Natural killer cell treated with Interleukin-12 subunit alpha and Interleukin-12 subunit beta and Interleukin-15 and Interleukin-18, amount 100 ng/mL, for 72 hours (primary cell): ENCODE results near the gene MUC5B. TPM values are rescaled to one million over a fixed set of nuclear protein-coding genes. Genes with fewer than 3 reads are reported as not detected.
A peak's percentile ranks its signal among the peaks of the same experiment; 100 is the strongest.
"Not testable (repeated sequence)": the region's sequence is repeated elsewhere in the genome, so short reads cannot be mapped to it uniquely, and the experiment has no call there.

Experiments
- ATAC-seq, 2 donors: fragments of 150-1000 bp; cut with Tn5 transposase in 1 of 2; sonication (Bioruptor Pico), chemical (Tn5 transposase) in 1 of 2; 2 replicates each; pipeline ENCODE4 v1.10.0; 2021
- DNase-seq: peaks from one replicate; pipeline ENCODE4 v3.0.0; 2022; ENCODE audit warnings: low spot score
- H3K27ac Mint-ChIP-seq, 2 donors: 1 replicate in 1 of 2; 2 replicates in 1 of 2; pipeline ENCODE4 v1.8.0; 2022; ENCODE audit warnings: mixed read lengths in 2 of 2, mild to moderate bottlenecking in 1 of 2, moderate library complexity in 1 of 2
- H3K27me3 Mint-ChIP-seq, 2 donors: 1 replicate in 1 of 2; 2 replicates in 1 of 2; pipeline ENCODE4 v1.8.0; 2022; ENCODE audit warnings: mixed read lengths in 2 of 2
- H3K36me3 Mint-ChIP-seq: one replicate; pipeline ENCODE4 v1.8.0; 2022; ENCODE audit warnings: mixed read lengths
- H3K4me1 Mint-ChIP-seq, 2 donors: 1 replicate in 1 of 2; 2 replicates in 1 of 2; pipeline ENCODE4 v1.8.0; 2022; ENCODE audit warnings: low read depth in 2 of 2, mixed read lengths in 2 of 2, mild to moderate bottlenecking in 1 of 2
- H3K4me3 Mint-ChIP-seq: one replicate; pipeline ENCODE4 v1.8.0; 2022; ENCODE audit warnings: mixed read lengths
- H3K9me3 Mint-ChIP-seq: 2 replicates; pipeline ENCODE4 v1.8.0; 2022; ENCODE audit warnings: mixed read lengths
- total RNA-seq, 2 donors: library from RNA; stranded (reverse); gene quantifications; one replicate each; pipeline ENCODE4 v1.2.3, GENCODE V29; 2022

MUC5B gene
- total RNA-seq, 2 donors from 2014 or later = not detected

- no peak for ATAC-seq
- Mint-ChIP-seq H3K9me3 (no peaks in the 10 kb centered on the region), H3K36me3 (no peaks in the 10 kb centered on the region), H3K27me3 (no peaks in the 10 kb centered on the region), H3K4me3 (no peak overlapping the region), H3K27ac (no peak overlapping the region), H3K4me1 (no peaks in the 10 kb centered on the region)
- no peak for DNase-seq
Observed at GRCh38 chr11:1204381-1205101, 18.3 kb upstream of the MUC5B start.

DNA sequence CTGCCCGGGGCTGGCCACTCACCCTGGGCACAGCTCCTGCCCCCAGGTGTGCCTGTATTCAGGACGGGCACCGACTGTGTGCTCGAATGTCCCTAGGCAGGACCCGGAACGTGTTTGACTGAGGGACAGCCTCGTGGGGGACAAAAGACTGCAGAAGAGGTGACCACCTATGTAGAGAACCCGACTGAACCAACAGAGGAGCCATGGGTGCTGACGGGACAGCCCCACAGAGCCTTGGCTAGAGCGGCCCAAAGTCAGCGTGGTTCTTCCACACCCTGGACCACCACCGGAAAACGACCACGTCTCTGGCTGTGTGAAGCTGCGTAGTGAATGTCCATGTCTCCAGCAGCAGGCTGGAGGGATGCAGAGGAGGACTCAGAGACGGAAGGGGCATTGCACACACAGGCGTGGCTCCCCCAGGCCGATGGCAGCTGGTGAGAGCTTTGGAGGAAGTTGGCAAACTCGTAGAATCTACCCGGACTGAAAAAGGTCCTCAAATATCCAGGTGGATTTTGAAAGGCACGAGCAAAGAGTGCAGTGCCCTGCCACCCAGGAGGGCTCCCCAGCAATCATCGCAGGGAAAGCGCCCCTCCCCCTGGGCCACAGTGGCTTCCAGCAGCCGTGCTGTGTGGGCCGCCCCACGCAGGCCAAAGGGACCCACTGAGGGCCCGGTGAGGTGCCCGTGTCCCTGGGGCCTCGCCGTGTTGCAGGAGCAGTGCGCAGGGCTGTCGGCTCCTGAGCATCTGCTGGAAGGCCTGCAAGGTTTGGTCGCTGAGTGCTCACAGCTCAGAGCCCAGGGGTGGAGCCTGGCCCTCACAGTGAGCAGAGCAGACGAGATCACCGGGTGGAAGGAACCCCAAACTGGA, 17.5 kb upstream of the MUC5B start:
- peaks cover 0 to 2% of the 10 kb centered on the region in 2 donors for H3K27me3 Mint-ChIP-seq
- ATAC-seq (no peak), DNase-seq (peak; percentile 58)
- no peak overlapping the region for H3K27ac Mint-ChIP-seq
- no peak overlapping the region for H3K4me3 Mint-ChIP-seq
- no peaks in the 10 kb centered on the region for H3K9me3 Mint-ChIP-seq
- no peaks in the 10 kb centered on the region for H3K36me3 Mint-ChIP-seq
- no peaks in the 10 kb centered on the region for H3K4me1 Mint-ChIP-seq

DNA sequence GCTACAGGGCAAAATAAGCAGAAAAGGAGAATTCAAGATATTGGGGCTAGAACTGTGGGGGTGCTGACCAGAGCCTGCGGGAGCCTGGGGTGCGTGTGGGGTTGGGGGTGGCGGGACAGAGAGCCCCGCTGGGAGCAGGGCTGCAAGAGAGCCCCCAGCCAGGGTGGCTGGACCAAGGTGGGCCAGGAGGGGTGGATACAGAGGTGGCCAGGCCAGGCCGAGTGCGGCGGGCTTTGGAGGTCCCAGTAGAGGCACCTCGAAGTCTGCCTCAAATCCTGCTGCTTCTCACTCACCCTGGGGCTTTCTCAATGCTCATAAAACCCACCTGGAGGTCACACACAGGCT, 16.9 kb upstream of the MUC5B start:
- Mint-ChIP-seq H3K36me3 (peaks cover 1% of the 10 kb centered on the region), H3K27ac (no peak overlapping the region), H3K27me3 (peaks cover 2 to 4% of the 10 kb centered on the region in 2 donors), H3K4me1 (no peaks in the 10 kb centered on the region), H3K4me3 (no peak overlapping the region), H3K9me3 (peaks cover under 1% of the 10 kb centered on the region)
- DNase-seq = no peak
- ATAC-seq = no peak

DNA sequence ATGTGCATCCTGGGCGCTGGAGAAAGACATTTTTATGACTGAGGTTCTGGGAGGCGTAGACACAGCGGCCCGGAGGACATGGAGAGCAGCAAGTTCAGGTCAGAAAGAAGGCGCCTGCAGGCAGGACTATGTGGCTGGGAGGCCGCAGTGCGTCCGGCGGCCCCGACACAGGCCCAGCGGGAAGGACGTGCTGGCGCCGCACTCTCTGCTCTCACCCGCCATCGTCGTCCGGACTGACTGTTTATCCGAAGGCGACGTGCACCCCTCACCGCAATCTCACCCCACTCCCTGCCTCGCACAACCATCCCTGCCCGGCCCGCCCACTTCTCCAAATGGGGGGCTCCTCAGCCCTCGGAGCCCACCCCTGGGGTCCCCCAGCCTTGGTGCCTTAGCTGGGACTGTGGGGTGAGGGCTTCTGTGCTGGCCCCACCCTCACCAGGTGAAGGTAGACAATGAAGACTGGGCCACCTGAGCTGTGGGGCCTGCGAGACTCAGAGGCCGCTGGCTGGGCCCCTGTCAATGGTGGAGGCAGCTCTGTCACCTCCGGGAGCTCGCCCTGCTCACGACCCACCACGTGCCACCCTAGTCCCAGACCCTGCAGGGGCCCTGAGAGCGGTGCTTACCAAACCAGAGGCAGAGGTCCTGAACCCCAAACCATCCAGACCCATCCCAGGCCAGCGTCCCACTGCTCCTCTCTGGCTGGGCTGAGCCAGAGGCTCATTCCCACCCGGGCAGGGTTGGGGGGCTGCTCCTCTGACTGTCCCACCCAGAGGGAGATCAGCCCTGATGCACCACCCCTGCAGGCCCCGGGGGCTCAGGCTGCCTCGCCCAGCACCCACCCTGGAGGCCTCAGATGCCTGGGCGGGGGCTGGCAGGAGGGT, 16.2 kb upstream of the MUC5B start:
- DNase-seq (no peak), ATAC-seq (no peak)
- Mint-ChIP-seq H3K4me3 (no peak overlapping the region), H3K9me3 (peaks cover 7% of the 10 kb centered on the region), H3K36me3 (peaks cover 8% of the 10 kb centered on the region), H3K27me3 (peaks cover 8 to 11% of the 10 kb centered on the region in 2 donors), H3K4me1 (no peaks in the 10 kb centered on the region), H3K27ac (no peak overlapping the region)

GRCh38 chr11:1207401-1208143, 15.3 kb upstream of the MUC5B start:
- peaks cover 9% of the 10 kb centered on the region for H3K9me3 Mint-ChIP-seq
- peaks cover 17% of the 10 kb centered on the region for H3K36me3 Mint-ChIP-seq
- H3K27me3 Mint-ChIP-seq = peaks cover 15 to 16% of the 10 kb centered on the region in 2 donors
- no peak for ATAC-seq
- H3K27ac Mint-ChIP-seq = no peak overlapping the region
- no peak overlapping the region for H3K4me3 Mint-ChIP-seq
- no peak for DNase-seq
- H3K4me1 Mint-ChIP-seq = no peaks in the 10 kb centered on the region

GRCh38 chr11:1208144-1208393, 14.8 kb upstream of the MUC5B start:
- no peak overlapping the region for H3K4me3 Mint-ChIP-seq
- peaks cover 17% of the 10 kb centered on the region in 2 donors for H3K27me3 Mint-ChIP-seq

GRCh38 chr11:1208394-1209261, 14.2 kb upstream of the MUC5B start:
- peak; percentile 60 for DNase-seq
- Mint-ChIP-seq H3K36me3 (peaks cover 17% of the 10 kb centered on the region), H3K4me3 (no peak overlapping the region), H3K27ac (no peak overlapping the region), H3K9me3 (peaks cover 9% of the 10 kb centered on the region), H3K27me3 (peaks cover 22 to 23% of the 10 kb centered on the region in 2 donors), H3K4me1 (no peaks in the 10 kb centered on the region)
- no peak for ATAC-seq

More at GRCh38 chr11:1208144-1208393, 14.8 kb upstream of the MUC5B start:
- Mint-ChIP-seq H3K9me3 (peaks cover 9% of the 10 kb centered on the region), H3K36me3 (peaks cover 17% of the 10 kb centered on the region), H3K27ac (no peak overlapping the region), H3K4me1 (no peaks in the 10 kb centered on the region)
- DNase-seq (no peak), ATAC-seq (no peak)

- H3K36me3 Mint-ChIP-seq = peaks cover 17% of the 10 kb centered on the region
- no peaks in the 10 kb centered on the region for H3K4me1 Mint-ChIP-seq
- H3K27ac Mint-ChIP-seq = no peak overlapping the region
- no peak overlapping the region for H3K4me3 Mint-ChIP-seq
- peaks cover 9% of the 10 kb centered on the region for H3K9me3 Mint-ChIP-seq
- ATAC-seq (no peak), DNase-seq (peak; percentile 35)
- H3K27me3 Mint-ChIP-seq = peaks cover 22 to 28% of the 10 kb centered on the region in 2 donors
Observed at GRCh38 chr11:1209371-1210057, 13.4 kb upstream of the MUC5B start.

DNA sequence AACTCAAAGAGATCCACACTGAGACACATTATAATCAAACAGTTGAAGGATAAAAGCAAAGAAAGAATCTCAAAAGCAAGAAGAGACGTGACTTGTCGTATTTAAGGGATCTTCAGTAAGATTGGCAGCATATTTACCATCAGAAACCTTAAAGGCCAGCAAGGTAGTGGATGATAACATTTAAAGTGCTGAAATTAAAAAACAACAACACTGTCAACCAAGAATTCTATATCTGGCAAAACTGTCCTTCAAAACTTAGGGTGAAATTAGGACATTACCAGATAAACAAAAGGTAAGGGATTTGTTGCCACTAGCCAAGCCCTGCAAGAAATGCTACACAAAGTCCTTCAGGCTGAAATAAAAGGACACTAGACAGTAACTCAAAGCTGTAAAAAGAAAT, 11.0 kb upstream of the MUC5B start:
- Mint-ChIP-seq H3K4me1 (no peaks in the 10 kb centered on the region), H3K36me3 (peaks cover 17% of the 10 kb centered on the region), H3K27me3 (peaks cover 22 to 30% of the 10 kb centered on the region in 2 donors), H3K9me3 (peaks cover 9% of the 10 kb centered on the region), H3K4me3 (no peak overlapping the region), H3K27ac (no peak overlapping the region)
- no peak for ATAC-seq
- DNase-seq = no peak

DNA sequence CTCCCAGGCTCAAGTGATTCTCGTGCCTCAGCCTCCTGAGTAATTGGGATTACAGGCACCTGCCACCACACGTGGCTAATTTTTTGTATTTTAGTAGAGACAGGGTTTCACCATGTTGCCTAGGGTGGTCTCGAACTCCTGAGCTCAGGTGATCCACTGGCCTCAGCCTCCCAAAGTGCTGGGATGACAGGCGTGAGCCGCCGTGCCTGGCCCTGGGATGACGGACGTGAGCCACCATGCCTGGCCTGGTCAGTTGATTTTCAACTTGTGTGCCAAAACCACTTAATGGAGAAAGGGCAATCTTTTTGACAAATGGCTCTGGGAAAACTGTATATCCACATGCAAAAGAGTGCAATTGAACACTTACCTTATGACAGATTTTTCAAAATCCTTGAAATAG, 7.0 kb upstream of the MUC5B start:
- not testable (repeated sequence) for H3K4me3 Mint-ChIP-seq, ATAC-seq, DNase-seq, H3K4me1 Mint-ChIP-seq, H3K27ac Mint-ChIP-seq, H3K9me3 Mint-ChIP-seq
- Mint-ChIP-seq H3K36me3 (peaks cover 17% of the 10 kb centered on the region), H3K27me3 (peaks cover 19 to 30% of the 10 kb centered on the region in 2 donors)

- DNase-seq (no peak), ATAC-seq (no peak)
- H3K4me3 Mint-ChIP-seq = no peak overlapping the region
- peaks cover 10 to 18% of the 10 kb centered on the region in 2 donors for H3K27me3 Mint-ChIP-seq
- no peaks in the 10 kb centered on the region for H3K4me1 Mint-ChIP-seq
- H3K36me3 Mint-ChIP-seq = peaks cover 4% of the 10 kb centered on the region
- no peaks in the 10 kb centered on the region for H3K9me3 Mint-ChIP-seq
- no peak overlapping the region for H3K27ac Mint-ChIP-seq
Observed at GRCh38 chr11:1217151-1217550, 5.7 kb upstream of the MUC5B start.

DNA sequence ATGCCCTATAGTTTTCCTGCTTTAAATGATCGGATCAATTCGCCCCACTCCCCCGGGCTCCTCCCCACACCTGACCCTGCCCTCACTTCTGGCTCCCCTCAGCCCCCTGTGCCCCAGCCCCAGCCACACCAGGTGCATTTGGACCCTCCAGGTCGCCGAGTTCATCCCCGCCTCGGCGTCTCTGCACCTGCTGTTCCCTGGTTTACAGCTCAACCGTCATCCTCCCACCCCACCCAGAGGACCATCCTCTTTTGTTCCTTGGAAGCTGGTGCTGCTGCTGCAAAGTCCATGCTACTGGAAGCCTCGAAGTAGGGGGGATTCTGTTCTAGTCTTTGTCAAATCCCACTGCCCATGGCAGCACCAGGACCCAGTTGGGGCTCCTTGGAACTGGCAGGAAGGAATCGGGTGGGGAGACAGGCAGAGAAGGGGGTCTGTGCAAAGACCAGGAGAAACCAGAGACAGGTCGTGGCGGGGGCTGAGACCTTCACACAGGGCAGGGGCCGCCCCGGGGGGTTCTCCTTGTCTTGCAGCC, 4.5 kb upstream of the MUC5B start:
- no peak for DNase-seq
- Mint-ChIP-seq H3K36me3 (no peaks in the 10 kb centered on the region), H3K27me3 (peaks cover 3 to 10% of the 10 kb centered on the region in 2 donors), H3K4me1 (no peaks in the 10 kb centered on the region), H3K4me3 (no peak overlapping the region), H3K9me3 (no peaks in the 10 kb centered on the region), H3K27ac (no peak overlapping the region)
- no peak for ATAC-seq
